ENCODE results near the gene ABRACL.

Gene ABRACL

GRCh38 chr6:139054001-139054400 lies 25.5 kb downstream of the ABRACL start:
- DNase-seq (ENCODE audit: low read depth in 2 of 2) = no peak

GRCh38 chr6:139055709-139056108 lies 27.2 kb downstream of the ABRACL start:
- no peak for DNase-seq (ENCODE audit: low read depth in 2 of 2)

GRCh38 chr6:139058029-139058428 lies 29.5 kb downstream of the ABRACL start:
- no peak for DNase-seq (ENCODE audit: low read depth in 2 of 2)

- no peak for DNase-seq (ENCODE audit: low read depth in 2 of 2)
Measured at GRCh38 chr6:139060332-139060731, 31.8 kb downstream of the ABRACL start.

- no peak for DNase-seq (ENCODE audit: low read depth in 2 of 2)
Measured at GRCh38 chr6:139062932-139063646, 34.5 kb downstream of the ABRACL start.

GRCh38 chr6:139064981-139065665 lies 36.6 kb downstream of the ABRACL start:
- no peak for DNase-seq (ENCODE audit: low read depth in 2 of 2)

GRCh38 chr6:139066080-139066479 lies 37.5 kb downstream of the ABRACL start:
- DNase-seq (ENCODE audit: low read depth in 2 of 2) = no peak

- DNase-seq (ENCODE audit: low read depth in 2 of 2) = no peak
Measured at GRCh38 chr6:139068846-139069245, 40.3 kb downstream of the ABRACL start.

GRCh38 chr6:139073118-139073517 lies 44.6 kb downstream of the ABRACL start:
- DNase-seq (ENCODE audit: low read depth in 2 of 2) = no peak

GRCh38 chr6:139079018-139079417 lies 50.5 kb downstream of the ABRACL start:
- DNase-seq (ENCODE audit: low read depth in 2 of 2) = no peak

- DNase-seq (ENCODE audit: low read depth in 2 of 2) = no peak
Measured at GRCh38 chr6:139080255-139080920, 51.8 kb downstream of the ABRACL start.

- DNase-seq (ENCODE audit: low read depth in 2 of 2) = no peak
Measured at GRCh38 chr6:139081471-139081870, 52.9 kb downstream of the ABRACL start.

- DNase-seq (ENCODE audit: low read depth in 2 of 2) = no peak
Measured at GRCh38 chr6:139082370-139082769, 53.8 kb downstream of the ABRACL start.

GRCh38 chr6:139091826-139092225 lies 63.3 kb downstream of the ABRACL start:
- no peak for DNase-seq (ENCODE audit: low read depth in 2 of 2)

Data from stimulated activated CD8-positive, alpha-beta memory T cell treated with anti-CD3 and anti-CD28 coated beads, Interleukin-2, amount 100 ng/mL, for 48 hours (primary cell).